Endothelial cell of umbilical vein (primary cell): ENCODE data around the gene ZBTB46. TPM values are rescaled to one million over a fixed set of nuclear protein-coding genes. Genes with fewer than 3 reads are reported as not detected.

Source experiments
- BruUV-seq: library from RNA; stranded (reverse); fragments of 400-500 nt; replicated peaks from 2 replicates; lab custom pipeline; 2021; lab: Mats Ljungman, UMichigan
- CTCF ChIA-PET: fragments of 300-600, 350-600 bp; sonication (Branson Sonifier 250); formaldehyde crosslinking; loops from one replicate; lab custom pipeline; 2021; ENCODE audit warnings: antibody characterized with exemption, inconsistent platforms; lab: Charles Lee
- POLR2A ChIA-PET: fragments of 300-600, 350-600 bp; sonication (Branson Sonifier 250); formaldehyde crosslinking; loops from one replicate; lab custom pipeline; 2021; ENCODE audit warnings: antibody characterized with exemption, inconsistent platforms; lab: Charles Lee
- DNase-seq: peaks from one replicate; pipeline ENCODE4 v3.0.0-alpha.2; 2011; ENCODE audit warnings: low read depth, low spot score
- FAIRE-seq: peaks from 2 replicates; lab custom pipeline; 2011; peaks lifted over from hg19 to GRCh38; lab: Jason Lieb, UNC
- H2AFZ ChIP-seq: 2 replicates; pipeline ENCODE4 v1.6.0; 2012; ENCODE audit warnings: low read depth, low read length, control low read depth, inconsistent platforms
- H3K27ac ChIP-seq: 2 replicates; pipeline ENCODE4 v1.5.1; 2011; ENCODE audit warnings: low read depth, mild to moderate bottlenecking, control low read depth, low read length, moderate library complexity; ENCODE audit not compliant: insufficient read depth
- H3K27me3 ChIP-seq, 2 experiments: 2 replicates each; pipeline versions ENCODE4 v1.6.0 to v1.6.1; 2011; ENCODE audit warnings: low read length in 2 of 2, mixed read lengths in 1 of 2; ENCODE audit not compliant: control insufficient read depth in 2 of 2, insufficient read depth in 2 of 2
- H3K36me3 ChIP-seq, 2 experiments: 2 replicates in 1 of 2; 3 replicates in 1 of 2; pipeline ENCODE4 v1.5.1; 2011; ENCODE audit warnings: low read length in 2 of 2, mild to moderate bottlenecking in 1 of 2, moderate library complexity in 1 of 2; ENCODE audit not compliant: control insufficient read depth in 2 of 2, insufficient read depth in 2 of 2; ENCODE audit errors: extremely low read depth in 1 of 2
- H3K4me1 ChIP-seq: 3 replicates; pipeline ENCODE4 v1.5.1; 2011; ENCODE audit warnings: mild to moderate bottlenecking, low read length; ENCODE audit not compliant: control insufficient read depth, insufficient read depth; ENCODE audit errors: extremely low read depth
- H3K4me2 ChIP-seq: 2 replicates; pipeline ENCODE4 v1.6.1; 2011; ENCODE audit warnings: low read length, control low read depth, mixed read lengths; ENCODE audit not compliant: insufficient read depth
- H3K4me3 ChIP-seq, 3 experiments: fragments of 200-600 bp in 1 of 3; sonication (generic), shearing (Covaris generic) in 1 of 3; replicated peaks in 1 of 3; 2 replicates each; pipeline ENCODE4 v1.5.1; 2011 to 2016; ENCODE audit warnings: control low read depth in 3 of 3, low read length in 3 of 3, mild to moderate bottlenecking in 2 of 3, inconsistent platforms in 1 of 3, low read depth in 1 of 3, moderate library complexity in 1 of 3; ENCODE audit not compliant: insufficient read depth in 1 of 3
- H3K79me2 ChIP-seq: 2 replicates; pipeline ENCODE4 v1.6.0; 2012; ENCODE audit warnings: low read length, inconsistent platforms; ENCODE audit not compliant: control insufficient read depth, insufficient read depth
- H3K9ac ChIP-seq: replicated peaks from 2 replicates; pipeline ENCODE3; 2011; ENCODE audit warnings: low read length, control low read depth; ENCODE audit not compliant: insufficient read depth; ENCODE audit errors: extremely low read depth
- H3K9me1 ChIP-seq: replicated peaks from 3 replicates; pipeline ENCODE4 v1.6.0; 2011; ENCODE audit warnings: mild to moderate bottlenecking, low read length; ENCODE audit not compliant: control insufficient read depth, insufficient read depth; ENCODE audit errors: extremely low read depth
- H3K9me3 ChIP-seq: replicated peaks from 2 replicates; pipeline ENCODE4 v1.5.1; 2012; ENCODE audit warnings: low read length, inconsistent platforms; ENCODE audit not compliant: control insufficient read depth, insufficient read depth
- H4K20me1 ChIP-seq: replicated peaks from 2 replicates; pipeline ENCODE3; 2011; ENCODE audit warnings: mild to moderate bottlenecking, low read length; ENCODE audit not compliant: control insufficient read depth, insufficient read depth; ENCODE audit errors: extremely low read depth
- CTCF ChIP-seq, 2 donors: IDR thresholded peaks; 1 replicate in 1 of 2; 2 replicates in 1 of 2; pipeline ENCODE4 v1.5.1; 2011; ENCODE audit warnings: low read length in 2 of 2, mild to moderate bottlenecking in 2 of 2, moderate library complexity in 2 of 2, control low read depth in 1 of 2, inconsistent platforms in 1 of 2, low read depth in 1 of 2; ENCODE audit not compliant: insufficient read depth in 1 of 2; ENCODE audit errors: extremely low read depth in 1 of 2
- EZH2 ChIP-seq: IDR thresholded peaks from 2 replicates; pipeline ENCODE4 v1.6.1; 2012; ENCODE audit warnings: borderline replicate concordance, low read depth, mild to moderate bottlenecking, moderate library complexity, low read length, inconsistent platforms; ENCODE audit not compliant: severe bottlenecking
- FOS ChIP-seq: IDR thresholded peaks from 2 replicates; pipeline ENCODE4 v1.6.1; 2011; ENCODE audit warnings: mild to moderate bottlenecking, low read length, moderate library complexity, borderline replicate concordance; ENCODE audit not compliant: insufficient read depth
- GATA2 ChIP-seq: IDR thresholded peaks from 2 replicates; pipeline ENCODE4 v1.7.0; 2011; ENCODE audit warnings: low read depth, mild to moderate bottlenecking, moderate library complexity, mixed read lengths, low read length; ENCODE audit not compliant: insufficient read length, insufficient read depth
- JUN ChIP-seq: IDR thresholded peaks from 2 replicates; pipeline ENCODE4 v1.6.1; 2011; ENCODE audit warnings: borderline replicate concordance, low read depth; ENCODE audit not compliant: insufficient read length, insufficient read depth
- MAX ChIP-seq: IDR thresholded peaks from 2 replicates; pipeline ENCODE4 v1.6.1; 2011; ENCODE audit not compliant: insufficient read depth, insufficient read length
- MYC ChIP-seq: IDR thresholded peaks from one replicate; pipeline ENCODE4 v1.6.1; 2011; ENCODE audit warnings: mild to moderate bottlenecking, low read depth, low read length
- POLR2A ChIP-seq: IDR thresholded peaks from 2 replicates; pipeline ENCODE4 v1.6.1; 2012; ENCODE audit warnings: low read depth, mild to moderate bottlenecking, control low read depth, low read length
- POLR2AphosphoS5 ChIP-seq: IDR thresholded peaks from 2 replicates; pipeline ENCODE4 v1.6.1; 2012; ENCODE audit warnings: low read depth, mild to moderate bottlenecking, control low read depth, low read length, moderate library complexity; ENCODE audit not compliant: insufficient read depth
- dilution Hi-C: fragments of 300-500 bp; cut with MboI; formaldehyde crosslinking; loops from one replicate; pipeline ENCODE4 v1.15.0; 2019; ENCODE audit warnings: low sequenced_read_pairs; ENCODE audit not compliant: extremely low pct_ligation_motif_present
- intact Hi-C: fragments of 100-400 bp; cut with micrococcal nuclease; formaldehyde crosslinking; loops from one replicate; pipeline ENCODE4 v1.10.0; 2022
- polyA plus RNA-seq, 4 experiments: library from polyadenylated mRNA; depleted of rRNA in 3 of 4; stranded (reverse) in 3 of 4; unstranded in 1 of 4; fragments of >200 nt; gene quantifications; 2 replicates each; pipeline versions ENCODE4 v1.2.1 to v1.2.3, GENCODE V29; 2011 to 2012; ENCODE audit warnings: missing spikeins in 1 of 4
- total RNA-seq: library from RNA; stranded (reverse); gene quantifications from 2 replicates; pipeline ENCODE4 v1.2.3, GENCODE V29; 2021

The ZBTB46 gene
- total and polyA plus RNA-seq, 2 donors (not counting 3 experiments of a cell fraction or from before 2014, with no cell fraction given) = 1.3 to 7.1 TPM

GRCh38 chr20:63748934-63749270, 82.2 kb downstream of the ZBTB46 start:
- intact Hi-C loops (no loop called here), dilution Hi-C loops (no loop called here)
- TF ChIP-seq GATA2 (no peak), JUN (no peak), POLR2A (no peak), CTCF (IDR thresholded peaks at IDR 0.05; ENCODE audit: extremely low read depth in 1 of 2, insufficient read depth in 1 of 2, low read depth in 1 of 2, low read length in 2 of 2) (no peak), MYC (no peak), EZH2 (no peak), FOS (no peak), POLR2AphosphoS5 (no peak), MAX (no peak)
- Histone ChIP-seq H3K4me3 (no peak overlapping the region), H3K79me2 (no peaks in the 10 kb centered on the region), H3K36me3 (no peaks in the 10 kb centered on the region), H3K27me3 (no peaks in the 10 kb centered on the region), H3K9me1 (no peaks in the 10 kb centered on the region), H3K9ac (no peak overlapping the region), H4K20me1 (no peaks in the 10 kb centered on the region), H3K9me3 (no peaks in the 10 kb centered on the region), H3K4me2 (no peak overlapping the region), H3K27ac (no peak overlapping the region), H3K4me1 (no peaks in the 10 kb centered on the region), H2AFZ (no peak overlapping the region)
- ChIA-PET CTCF (no interaction called here), POLR2A (no interaction called here)
- DNase-seq (no peak), FAIRE-seq (no peak)
- no TSS peak for BruUV-seq
